Right lobe of liver (tissue), 6 donors: ENCODE measurements around the gene FOXP1. TPM values are rescaled to one million over a fixed set of nuclear protein-coding genes. Genes with fewer than 3 reads are reported as not detected.
"Not testable (repeated sequence)": the region's sequence is repeated elsewhere in the genome, so short reads cannot be mapped to it uniquely, and the experiment has no call there.

Experiments used
- ATAC-seq, 4 donors: fragments of 200-7000 bp; cut with Tn5 transposase; one replicate each; pipeline ENCODE4 v1.9.1; 2020; ENCODE audit warnings: mild to moderate bottlenecking in 4 of 4, moderate library complexity in 4 of 4
- DNase-seq, 3 donors: peaks; one replicate each; pipeline ENCODE4 v3.0.0-alpha.2; 2020
- H3K27ac ChIP-seq, 3 donors: fragments of 200-600 bp; one replicate each; pipeline ENCODE4 v1.8.0; 2022
- H3K27me3 ChIP-seq, 2 donors: fragments of 200-600 bp; one replicate each; pipeline ENCODE4 v1.8.0; 2022
- H3K36me3 ChIP-seq, 4 donors: fragments of 200-600 bp; sonication (generic) in 1 of 4; one replicate each; pipeline versions ENCODE4 v1.5.1 to v1.8.0; 2017 to 2022; ENCODE audit warnings: control low read depth in 1 of 4
- H3K4me1 ChIP-seq, 4 donors: fragments of 200-600 bp; sonication (generic) in 1 of 4; one replicate each; pipeline versions ENCODE4 v1.5.1 to v1.8.0; 2017 to 2022; ENCODE audit warnings: control low read depth in 1 of 4
- H3K4me3 ChIP-seq, 3 donors: fragments of 200-600 bp; one replicate each; pipeline ENCODE4 v1.8.0; 2022
- H3K9me3 ChIP-seq, 4 donors: fragments of 200-600 bp; sonication (generic) in 1 of 4; one replicate each; pipeline versions ENCODE4 v1.5.1 to v1.8.0; 2017 to 2022; ENCODE audit warnings: control low read depth in 1 of 4
- CTCF ChIP-seq, 4 donors: fragments of 200-600 bp in 3 of 4; fragments of 450-650 bp in 1 of 4; IDR thresholded peaks; one replicate each; pipeline versions ENCODE4 v1.5.1 to v1.8.0; 2016 to 2022; ENCODE audit warnings: antibody characterized with exemption in 4 of 4, mild to moderate bottlenecking in 2 of 4
- POLR2A ChIP-seq: fragments of 450-650 bp; IDR thresholded peaks from one replicate; pipeline ENCODE4 v1.6.1; 2017; ENCODE audit warnings: antibody characterized with exemption, mild to moderate bottlenecking
- WGBS: methylation state at CpG from one replicate; pipeline ENCODE4 v1.1.6; 2018; ENCODE audit warnings: low coverage, low lambda C conversion rate; ENCODE audit not compliant: insufficient coverage; ENCODE audit errors: missing lambda C conversion rate; 5-methylcytosine and 5-hydroxymethylcytosine counted together
- intact Hi-C, 2 donors: fragments of 100-400 bp; cut with DNase I; formaldehyde crosslinking; loops; one replicate each; pipeline versions ENCODE4 v1.11.2 to v1.14.1; 2022
- total RNA-seq, 6 experiments: library from RNA; depleted of rRNA in 2 of 6; stranded (reverse); fragments of >200 nt in 2 of 6; fragmentation: NEBNext Ultra II Directional in 3 of 6; extraction: Animal tissue kit (Norgen Biotek cat#: 25700) in 3 of 6; gene quantifications; one replicate each; pipeline versions ENCODE4 v1.1.0 to v1.2.4, GENCODE V29; 2016 to 2023
- donor health status: DM: no; HTN: yes; CAD: no.
- donor health status: DM: no; HTN: no; CAD: no.
- donor health status: DM: no; HTN: no; CAD: no.
- donor health status: DM: no; HTN: yes; CAD: no.
- donor health status: DM: no; HTN: yes; CAD: no.

Gene FOXP1
- total RNA-seq, 6 experiments from 2014 or later, result 26.7 to 47.7 (median 35.2) TPM

- Histone ChIP-seq H3K27ac (no peak overlapping the region), H3K36me3 (no peaks in the 10 kb centered on the region), H3K9me3 (no peaks in the 10 kb centered on the region), H3K4me1 (peaks cover 0 to 5% (median 0%) of the 10 kb centered on the region in 4 donors), H3K4me3 (no peak overlapping the region), H3K27me3 (no peaks in the 10 kb centered on the region)
- TF ChIP-seq CTCF (IDR thresholded peaks at IDR 0.05) (no peak), POLR2A (no peak)
- ATAC-seq (no peak), DNase-seq (no peak)
- intact Hi-C loops, result no loop called here
- 100% methylated on average over 1 of the region's 1 CpG for WGBS
Measured at GRCh38 chr3:71329817-71330216, 253.7 kb downstream of the FOXP1 start.

- peak; percentile 52 to 81 (median 77) for DNase-seq
- intact Hi-C loops, result no loop called here
- peak; percentile 96 to 100 (median 99) for ATAC-seq
- no peaks in the 10 kb centered on the region for H3K9me3 ChIP-seq
- WGBS, result 59% methylated on average over 4 of the region's 8 CpGs
- peaks cover 0 to 5% (median 0%) of the 10 kb centered on the region in 4 donors for H3K4me1 ChIP-seq
- TF ChIP-seq CTCF (IDR thresholded peaks at IDR 0.05) (no peak), POLR2A (no peak)
- peak overlapping the region in 1 of 3 donors; percentile 51 for H3K27ac ChIP-seq
- H3K4me3 ChIP-seq, result no peak overlapping the region
- H3K27me3 ChIP-seq, result no peaks in the 10 kb centered on the region
- no peaks in the 10 kb centered on the region for H3K36me3 ChIP-seq
Measured at GRCh38 chr3:71328926-71329325, 254.6 kb downstream of the FOXP1 start.

- H3K4me1 ChIP-seq, result peaks cover 0 to 5% (median 0%) of the 10 kb centered on the region in 4 donors
- H3K4me3 ChIP-seq, result no peak overlapping the region
- DNase-seq (no peak), ATAC-seq (no peak)
- TF ChIP-seq POLR2A (no peak), CTCF (IDR thresholded peaks at IDR 0.05) (no peak)
- no peaks in the 10 kb centered on the region for H3K9me3 ChIP-seq
- H3K27ac ChIP-seq, result no peak overlapping the region
- H3K27me3 ChIP-seq, result no peaks in the 10 kb centered on the region
- intact Hi-C loops, result no loop called here
- no peaks in the 10 kb centered on the region for H3K36me3 ChIP-seq
- 62% methylated on average over 4 of the region's 4 CpGs for WGBS
Measured at GRCh38 chr3:71327936-71328335, 255.6 kb downstream of the FOXP1 start.

GRCh38 chr3:71325715-71326114, 257.8 kb downstream of the FOXP1 start:
- TF ChIP-seq POLR2A (no peak), CTCF (IDR thresholded peaks at IDR 0.05) (no peak)
- no peak overlapping the region for H3K27ac ChIP-seq
- intact Hi-C loops, result no loop called here
- DNase-seq (no peak), ATAC-seq (no peak)
- no peaks in the 10 kb centered on the region for H3K36me3 ChIP-seq
- H3K4me3 ChIP-seq, result no peak overlapping the region
- WGBS, result 92% methylated on average over 3 of the region's 3 CpGs
- peaks cover 0 to 5% (median 0%) of the 10 kb centered on the region in 4 donors for H3K4me1 ChIP-seq
- H3K27me3 ChIP-seq, result no peaks in the 10 kb centered on the region
- H3K9me3 ChIP-seq, result no peaks in the 10 kb centered on the region

GRCh38 chr3:71324224-71324623, 259.3 kb downstream of the FOXP1 start:
- H3K4me1 ChIP-seq, DNase-seq, ATAC-seq, H3K27ac ChIP-seq, H3K36me3 ChIP-seq, intact Hi-C loops, H3K9me3 ChIP-seq, H3K27me3 ChIP-seq, H3K4me3 ChIP-seq: not testable (repeated sequence)
- WGBS, result 80% methylated on average over 5 of the region's 5 CpGs
